Epithelial cell of esophagus (primary cell): Measurements from ENCODE around the gene PLPP2.
"Not testable (repeated sequence)": the region's sequence is repeated elsewhere in the genome, so short reads cannot be mapped to it uniquely, and the experiment has no call there.

Experiments used
- DNase-seq: peaks from one replicate; pipeline ENCODE4 v3.0.0; 2010; ENCODE audit warnings: low read depth
- H3K4me3 ChIP-seq: 2 replicates; pipeline ENCODE4 v1.5.1; 2011; ENCODE audit warnings: mild to moderate bottlenecking, low read length, control low read depth
- TF ChIP-seq, protein P1 (sequence below): IDR thresholded peaks from 2 replicates; pipeline ENCODE4 v1.5.1; 2011; ENCODE audit warnings: low read depth, mild to moderate bottlenecking, low read length, control low read depth, inconsistent platforms; ENCODE audit not compliant: insufficient read depth; ENCODE audit errors: missing control alignments

Gene PLPP2

DNA sequence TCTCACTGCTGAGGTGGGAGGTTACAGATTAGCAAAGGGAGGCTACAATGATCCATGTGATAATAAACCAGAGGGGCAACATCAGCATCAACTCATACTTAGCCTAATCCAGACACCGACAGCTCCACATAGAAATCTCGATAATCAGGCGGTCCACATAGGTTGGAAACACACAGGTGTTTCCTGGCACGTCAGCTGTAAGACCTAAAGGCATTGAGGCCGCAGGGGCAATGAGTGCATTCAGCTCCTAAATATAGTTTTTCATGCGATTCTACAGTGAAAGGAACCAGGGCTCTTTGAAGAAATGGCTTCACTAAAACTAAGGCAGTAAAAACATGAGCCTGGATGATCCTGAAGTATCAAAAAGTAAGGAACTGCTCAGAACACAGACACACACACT, 19.3 kb downstream of the PLPP2 start:
- TF ChIP-seq, protein P1, sequence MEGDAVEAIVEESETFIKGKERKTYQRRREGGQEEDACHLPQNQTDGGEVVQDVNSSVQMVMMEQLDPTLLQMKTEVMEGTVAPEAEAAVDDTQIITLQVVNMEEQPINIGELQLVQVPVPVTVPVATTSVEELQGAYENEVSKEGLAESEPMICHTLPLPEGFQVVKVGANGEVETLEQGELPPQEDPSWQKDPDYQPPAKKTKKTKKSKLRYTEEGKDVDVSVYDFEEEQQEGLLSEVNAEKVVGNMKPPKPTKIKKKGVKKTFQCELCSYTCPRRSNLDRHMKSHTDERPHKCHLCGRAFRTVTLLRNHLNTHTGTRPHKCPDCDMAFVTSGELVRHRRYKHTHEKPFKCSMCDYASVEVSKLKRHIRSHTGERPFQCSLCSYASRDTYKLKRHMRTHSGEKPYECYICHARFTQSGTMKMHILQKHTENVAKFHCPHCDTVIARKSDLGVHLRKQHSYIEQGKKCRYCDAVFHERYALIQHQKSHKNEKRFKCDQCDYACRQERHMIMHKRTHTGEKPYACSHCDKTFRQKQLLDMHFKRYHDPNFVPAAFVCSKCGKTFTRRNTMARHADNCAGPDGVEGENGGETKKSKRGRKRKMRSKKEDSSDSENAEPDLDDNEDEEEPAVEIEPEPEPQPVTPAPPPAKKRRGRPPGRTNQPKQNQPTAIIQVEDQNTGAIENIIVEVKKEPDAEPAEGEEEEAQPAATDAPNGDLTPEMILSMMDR: no peak
- no peak for DNase-seq
- no peak overlapping the region for H3K4me3 ChIP-seq

- not testable (repeated sequence) for DNase-seq, H3K4me3 ChIP-seq
These were observed 20.4 kb downstream of the PLPP2 start for GRCh38 chr19:270766-271318.

DNA sequence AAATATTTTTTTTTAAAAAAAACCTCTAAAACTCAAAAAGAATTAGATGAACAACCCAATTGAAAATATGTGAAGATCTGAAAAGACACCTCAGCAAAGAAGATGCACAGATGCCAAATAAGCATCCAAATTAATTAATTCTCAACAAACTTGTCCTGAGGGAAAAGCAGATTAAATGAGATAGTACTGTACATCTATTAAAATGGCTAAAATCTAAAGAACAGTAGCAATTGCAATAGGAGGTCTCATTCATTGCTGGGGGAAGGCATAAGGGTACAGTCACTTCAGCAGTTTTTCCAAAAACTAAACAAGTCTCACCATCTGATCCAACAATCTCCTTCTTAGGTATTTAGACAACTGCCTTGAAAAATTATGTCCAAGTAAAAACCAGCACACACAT, 22.0 kb downstream of the PLPP2 start:
- TF ChIP-seq, protein P1: no peak
- no peak overlapping the region for H3K4me3 ChIP-seq
- no peak for DNase-seq

- no peak overlapping the region for H3K4me3 ChIP-seq
- no peak for DNase-seq
- TF ChIP-seq, protein P1: no peak
These were observed 29.1 kb downstream of the PLPP2 start for GRCh38 chr19:262125-262524.

GRCh38 chr19:256804-257203, 34.4 kb downstream of the PLPP2 start:
- not testable (repeated sequence) for DNase-seq, H3K4me3 ChIP-seq

DNA sequence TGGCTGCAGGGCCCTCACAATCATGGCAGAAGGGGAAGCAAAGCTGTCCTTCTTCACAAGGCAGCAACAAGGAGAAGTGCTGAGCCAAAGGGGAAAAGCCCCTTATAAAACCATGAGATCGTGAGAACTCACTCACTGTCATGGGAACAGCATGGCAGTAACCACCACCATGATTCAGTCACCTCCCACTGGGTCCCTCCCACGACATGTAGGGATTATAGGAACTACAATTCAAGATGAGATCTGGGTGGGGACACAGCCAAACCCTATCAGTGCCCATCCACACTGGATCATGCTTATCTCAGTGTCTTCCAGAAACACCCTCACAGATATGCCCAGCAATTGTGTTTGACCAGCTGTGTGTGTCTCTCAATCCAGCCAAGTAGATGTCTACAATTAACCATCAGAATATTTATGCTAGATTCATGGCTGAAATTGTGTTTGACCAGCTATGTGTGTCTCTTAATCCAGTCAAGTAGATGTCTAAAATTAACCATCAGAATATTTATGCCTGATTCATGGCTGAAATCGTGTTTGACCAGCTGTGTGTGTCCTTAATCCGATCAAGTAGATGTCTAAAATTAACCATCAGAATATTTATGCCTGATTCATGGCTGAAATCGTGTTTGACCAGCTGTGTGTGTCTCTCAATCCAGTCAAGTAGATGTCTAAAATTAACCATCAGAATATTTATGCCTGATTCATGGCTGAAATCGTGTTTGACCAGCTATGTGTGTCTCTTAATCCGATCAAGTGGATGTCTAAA, 38.6 kb downstream of the PLPP2 start:
- DNase-seq, H3K4me3 ChIP-seq: not testable (repeated sequence)

- H3K4me3 ChIP-seq: no peak overlapping the region
- no peak for DNase-seq
- TF ChIP-seq, protein P1: no peak
These were observed 44.7 kb downstream of the PLPP2 start for GRCh38 chr19:246551-246950.

GRCh38 chr19:245900-246299, 45.3 kb downstream of the PLPP2 start:
- H3K4me3 ChIP-seq: peak overlapping the region; percentile 33
- not testable (repeated sequence) for DNase-seq

GRCh38 chr19:245457-245856, 45.7 kb downstream of the PLPP2 start:
- TF ChIP-seq, protein P1: no peak
- H3K4me3 ChIP-seq: no peak overlapping the region
- DNase-seq: no peak
